SW480 (cell line): Measurements from ENCODE around the gene SNX20.

Source experiments
- DNase-seq: peaks from one replicate; pipeline ENCODE4 v3.0.0-alpha.2; 2016; ENCODE audit warnings: low spot score

Gene SNX20

DNA sequence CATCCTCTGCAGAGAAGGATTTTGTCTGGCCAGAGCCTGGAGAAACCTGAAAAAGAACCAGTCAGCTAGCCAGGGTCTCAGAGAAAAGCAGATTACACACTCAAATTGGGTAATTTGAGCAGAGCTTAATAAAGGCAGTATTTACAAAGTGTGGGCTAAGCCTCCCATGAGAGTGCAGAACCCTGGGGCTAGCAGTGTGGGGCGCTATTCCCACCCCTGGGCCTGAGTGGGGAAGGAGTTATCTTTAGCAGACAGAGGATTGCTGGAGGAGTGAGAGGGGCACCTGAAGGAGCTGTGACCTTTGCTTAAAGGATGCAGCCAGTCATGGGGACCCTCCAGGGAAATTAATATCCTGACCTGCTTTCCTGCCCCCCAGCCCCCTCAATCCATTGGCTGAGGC lies 46.2 kb downstream of the SNX20 start:
- no peak for DNase-seq

DNA sequence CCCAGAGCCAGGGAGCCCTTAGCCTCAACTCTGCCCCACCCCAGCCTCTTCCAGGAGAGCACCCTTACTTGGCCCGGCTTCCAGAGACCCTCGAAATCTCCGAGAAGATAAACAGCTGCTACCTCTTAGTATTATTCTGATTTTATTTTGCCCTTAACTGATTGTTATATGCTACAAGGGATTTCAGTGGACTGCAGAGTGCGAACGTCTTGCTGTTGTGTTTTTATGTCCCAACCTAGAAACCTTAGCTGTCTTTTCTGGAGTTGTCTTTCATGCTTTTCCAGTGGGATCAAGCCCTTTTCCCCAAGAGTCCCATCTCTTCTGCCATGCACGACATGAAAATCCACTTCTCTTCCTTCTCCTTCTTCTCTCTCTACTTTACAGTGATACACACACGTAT lies 47.0 kb downstream of the SNX20 start:
- no peak for DNase-seq

DNA sequence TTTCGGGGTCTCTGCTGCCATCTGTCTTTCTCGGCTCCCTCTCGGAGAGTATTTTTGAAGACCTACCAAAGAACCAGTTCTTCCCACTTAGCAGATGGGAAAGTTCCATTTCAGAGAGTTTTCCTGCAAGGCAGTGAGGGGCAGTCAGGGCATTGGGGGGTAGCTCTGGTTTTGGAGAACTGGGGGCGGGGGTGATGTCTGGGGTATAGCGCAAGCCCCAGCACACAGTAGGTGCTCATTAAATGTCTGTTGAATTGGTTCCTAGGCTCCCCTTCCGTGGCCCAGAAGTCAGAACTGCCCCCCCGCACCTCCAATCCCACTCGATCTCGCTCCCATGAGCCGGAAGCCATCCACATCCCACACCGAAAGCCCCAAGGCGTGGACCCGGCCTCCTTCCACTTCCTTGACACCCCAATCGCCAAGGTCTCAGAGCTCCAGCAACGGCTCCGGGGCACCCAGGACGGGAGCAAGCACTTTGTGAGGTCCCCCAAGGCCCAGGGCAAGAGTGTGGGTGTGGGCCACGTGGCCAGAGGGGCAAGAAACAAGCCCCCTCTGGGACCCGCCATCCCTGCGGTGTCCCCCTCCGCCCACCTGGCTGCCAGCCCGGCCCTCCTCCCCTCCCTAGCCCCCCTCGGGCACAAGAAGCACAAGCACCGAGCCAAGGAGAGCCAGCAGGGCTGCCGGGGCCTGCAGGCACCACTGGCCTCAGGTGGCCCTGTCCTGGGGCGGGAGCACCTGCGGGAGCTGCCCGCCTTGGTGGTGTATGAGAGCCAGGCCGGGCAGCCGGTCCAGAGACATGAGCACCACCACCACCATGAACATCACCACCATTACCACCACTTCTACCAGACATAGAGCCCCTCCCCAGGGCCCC lies 47.9 kb downstream of the SNX20 start:
- DNase-seq = no peak

DNA sequence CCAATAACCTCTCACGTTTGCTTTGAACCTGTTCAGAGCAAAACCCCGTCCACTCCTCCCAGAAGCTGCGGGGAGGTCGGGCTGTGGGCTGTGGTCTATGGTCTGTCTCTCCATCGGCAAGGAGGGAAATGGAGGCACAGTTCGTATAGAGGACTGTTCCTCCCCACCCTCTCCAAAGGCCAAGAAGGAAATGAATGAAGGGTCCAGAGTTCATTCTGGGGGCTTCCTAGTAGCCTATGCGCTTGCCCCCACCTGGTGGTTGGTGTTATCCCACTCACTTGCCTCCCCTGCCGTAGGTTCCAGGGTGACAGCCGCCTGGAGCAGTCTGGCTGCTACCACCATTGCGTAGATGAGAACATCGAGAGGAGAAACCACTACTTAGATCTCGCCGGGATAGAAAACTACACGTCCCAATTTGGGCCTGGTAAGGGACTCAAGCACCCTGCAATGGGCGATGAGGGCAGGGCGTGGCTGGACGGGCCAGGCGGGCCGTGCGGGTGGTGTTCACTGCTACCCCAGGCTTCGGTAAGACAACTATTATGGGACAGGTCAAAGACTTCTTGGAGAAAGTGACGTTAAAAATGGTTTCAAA lies 49.0 kb downstream of the SNX20 start:
- no peak for DNase-seq

DNA sequence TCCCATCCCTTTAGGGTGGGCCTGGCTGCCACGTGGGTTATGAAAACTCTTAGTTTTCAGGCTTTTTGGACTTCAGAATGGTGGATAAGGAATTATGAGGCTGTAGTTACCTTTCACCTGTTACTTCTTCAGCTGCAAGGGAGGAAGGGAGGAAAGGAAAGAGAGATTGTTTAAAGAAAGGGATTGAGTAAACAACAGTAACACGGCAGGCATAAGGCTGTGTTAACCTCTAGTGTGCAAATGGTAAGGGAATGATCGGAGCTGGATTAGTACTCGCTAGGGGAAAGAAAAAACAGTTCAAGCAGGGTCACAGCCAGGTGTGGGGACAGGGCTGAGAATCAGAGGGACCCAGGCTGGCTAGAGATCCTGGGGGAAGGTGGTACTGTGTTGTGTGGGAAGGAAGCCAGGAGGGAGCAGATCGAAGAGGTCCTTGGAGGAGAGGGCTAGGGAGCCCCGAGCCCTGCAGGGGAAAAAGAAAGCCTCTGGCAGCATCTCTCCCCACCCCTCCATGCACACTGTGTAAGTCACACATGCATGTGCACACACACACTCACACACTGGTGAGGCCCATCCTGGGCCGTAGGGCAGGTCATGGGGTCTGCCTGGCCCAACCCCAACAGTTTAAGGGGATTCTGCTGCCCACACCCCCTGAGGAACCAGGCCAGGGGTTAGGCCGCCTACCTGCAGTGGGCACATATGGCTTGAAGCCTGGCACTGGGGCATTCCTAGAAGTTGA lies 49.7 kb downstream of the SNX20 start:
- DNase-seq = no peak

DNA sequence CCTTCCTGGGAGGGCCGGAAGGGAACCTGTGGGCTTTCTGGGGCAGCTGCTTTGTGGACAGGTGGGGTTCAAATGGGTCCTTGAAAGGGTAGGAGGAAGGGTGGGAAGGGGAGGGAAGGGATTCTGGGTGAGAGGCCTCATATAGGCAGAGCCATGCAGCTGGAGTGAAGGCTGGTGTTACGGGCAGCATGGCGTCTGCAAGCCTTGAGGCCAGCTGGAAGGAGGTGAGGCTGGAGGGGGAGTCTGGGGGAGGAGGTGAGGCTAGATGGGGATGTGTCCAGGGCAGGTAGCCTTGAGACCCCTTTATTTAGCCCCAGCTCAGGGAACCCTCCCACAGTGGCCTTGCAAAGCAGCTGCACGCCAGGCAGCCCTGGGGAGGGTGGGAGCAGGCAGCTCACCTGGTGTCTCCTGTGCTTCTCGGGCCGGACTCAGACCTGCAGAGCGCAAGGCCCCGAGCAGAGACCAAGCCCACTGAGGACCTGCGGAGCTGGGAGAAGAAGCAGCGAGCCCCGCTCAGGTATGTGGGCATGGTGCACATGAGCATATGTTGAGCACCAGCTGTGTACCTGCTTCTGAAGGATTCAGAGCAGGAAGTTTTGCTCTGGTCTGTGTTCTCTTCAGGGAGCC lies 50.6 kb downstream of the SNX20 start:
- no peak for DNase-seq

DNA sequence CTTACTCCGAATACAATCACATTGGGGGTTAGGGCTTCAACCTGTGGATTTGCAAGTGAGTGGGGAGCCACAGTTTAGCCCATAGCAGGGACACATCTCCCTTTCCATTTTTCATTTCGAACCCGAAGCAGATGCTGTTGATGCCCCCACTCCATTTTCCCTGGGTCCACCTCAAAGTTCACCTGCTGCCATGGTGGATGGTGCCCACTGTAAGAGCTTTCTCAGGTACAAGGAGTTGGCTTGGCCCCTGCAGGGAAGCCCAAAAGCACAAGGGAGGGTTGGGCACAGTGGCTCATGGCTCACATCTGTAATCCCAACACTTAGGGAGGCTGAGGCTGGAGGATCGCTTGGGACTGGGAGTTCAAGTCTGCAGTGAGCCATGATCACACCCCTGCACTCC lies 51.8 kb downstream of the SNX20 start:
- DNase-seq = no peak

DNA sequence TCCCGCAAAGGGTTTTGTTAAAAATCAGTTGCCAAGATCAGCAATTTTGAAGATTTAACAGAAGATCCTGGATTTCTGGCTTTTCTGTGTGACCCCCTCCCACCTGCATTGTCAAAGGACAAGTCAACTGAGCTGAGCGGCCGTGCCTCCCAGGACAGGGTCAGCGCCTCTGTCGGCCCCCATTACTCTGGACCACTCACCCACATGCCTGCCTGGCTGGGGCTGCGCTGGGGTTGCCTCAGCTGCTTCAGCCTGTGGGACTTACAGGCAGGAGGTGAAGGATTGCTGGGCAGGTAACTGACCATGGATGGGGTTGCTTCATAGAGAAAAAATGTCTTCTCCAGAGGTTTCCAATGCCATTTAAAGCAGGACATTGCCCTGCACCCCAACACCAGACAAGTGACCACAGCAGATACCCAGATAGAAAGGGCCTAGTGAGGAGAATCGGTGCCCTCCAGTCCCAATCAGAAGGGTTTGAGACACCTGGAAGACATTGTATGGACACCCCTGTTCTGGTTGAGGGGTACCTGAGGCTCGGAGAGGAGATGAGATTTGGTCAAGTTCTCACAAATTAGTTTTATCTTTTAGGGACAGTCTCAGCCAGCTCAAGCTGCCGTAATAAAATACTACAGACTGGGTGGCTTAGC lies 52.8 kb downstream of the SNX20 start:
- DNase-seq = no peak

DNA sequence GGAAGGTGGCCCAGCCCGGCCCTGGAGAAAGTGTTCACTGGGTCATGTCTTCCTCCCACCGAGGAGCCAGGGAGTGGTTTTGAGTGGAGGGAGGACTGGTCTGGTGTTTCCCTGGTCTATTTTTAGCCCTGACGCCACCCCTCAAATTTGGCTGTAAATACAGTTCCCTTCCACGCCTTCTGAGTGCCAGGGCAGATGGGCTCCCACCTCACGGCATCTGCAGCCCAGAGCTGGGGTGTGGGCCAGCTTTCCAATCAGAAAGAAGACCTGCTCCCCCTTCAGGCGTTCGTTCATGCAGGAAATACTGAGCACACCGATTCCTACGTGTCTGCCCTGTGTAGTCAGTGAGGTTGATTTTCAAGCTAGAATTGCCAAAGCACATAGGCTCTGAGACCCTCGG lies 53.7 kb downstream of the SNX20 start:
- DNase-seq = no peak

DNA sequence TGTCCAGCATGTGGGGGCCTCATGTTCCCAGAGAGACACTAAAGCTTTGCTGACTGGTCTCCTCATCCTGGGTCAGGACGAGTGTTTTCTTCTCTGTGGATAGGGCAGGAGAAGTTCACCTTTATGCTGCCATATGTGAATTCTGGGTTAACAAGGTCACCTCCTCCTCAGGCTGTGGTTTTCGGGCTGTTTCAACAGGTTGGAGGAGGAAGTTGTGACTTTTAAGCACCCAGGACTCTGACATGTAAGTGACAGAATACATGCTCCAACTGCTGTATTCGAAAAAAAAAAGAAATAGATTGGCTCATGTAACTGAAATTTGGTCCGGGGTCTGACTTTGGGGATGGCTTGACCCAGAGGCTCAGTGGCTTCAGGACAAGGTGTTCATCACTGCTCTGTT lies 54.2 kb downstream of the SNX20 start:
- DNase-seq = no peak

DNA sequence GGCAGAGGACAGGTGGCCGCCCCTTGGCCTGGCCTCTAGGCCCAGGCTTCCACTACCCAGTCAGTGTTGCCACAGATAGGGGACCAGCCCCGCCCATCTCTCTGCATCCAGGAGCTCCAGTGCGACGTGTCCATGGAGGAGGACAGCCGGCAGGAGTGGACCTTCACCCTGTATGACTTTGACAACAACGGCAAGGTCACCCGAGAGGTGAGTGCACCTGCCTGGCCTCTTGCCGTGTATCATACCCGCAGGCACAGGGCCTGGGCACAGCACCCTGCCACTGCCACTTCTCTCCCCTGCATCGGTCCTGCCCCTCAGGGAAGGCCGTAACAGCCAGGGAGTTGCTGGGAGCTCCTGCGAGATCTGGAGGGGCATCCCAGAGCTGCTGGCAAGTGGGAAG lies 55.7 kb downstream of the SNX20 start:
- DNase-seq = no peak

DNA sequence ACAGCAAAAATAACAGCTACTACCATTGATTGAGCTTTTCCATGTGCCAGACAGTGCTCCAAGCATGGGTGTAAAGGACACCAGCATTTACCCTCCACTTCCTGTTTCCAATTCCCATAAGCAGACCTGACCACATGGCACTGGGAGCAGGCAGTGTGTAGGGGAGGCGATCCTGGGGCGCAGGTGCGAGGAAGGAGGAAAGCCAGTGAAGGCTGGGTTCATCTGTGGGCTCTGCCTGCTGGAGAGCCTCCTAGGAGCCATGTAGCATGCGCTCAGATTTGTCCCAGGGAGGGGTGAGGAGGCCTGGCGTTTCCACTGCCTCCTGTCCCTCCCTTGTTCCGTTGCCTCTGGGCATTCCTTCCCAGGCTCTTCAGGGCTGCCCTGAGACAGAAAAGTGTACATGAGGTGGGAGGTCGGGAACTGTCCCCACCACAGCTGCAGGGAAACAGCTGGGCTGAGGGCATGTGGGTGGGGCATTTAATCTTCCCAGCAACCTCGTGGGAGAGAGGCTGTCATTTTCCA lies 56.6 kb downstream of the SNX20 start:
- no peak for DNase-seq

DNA sequence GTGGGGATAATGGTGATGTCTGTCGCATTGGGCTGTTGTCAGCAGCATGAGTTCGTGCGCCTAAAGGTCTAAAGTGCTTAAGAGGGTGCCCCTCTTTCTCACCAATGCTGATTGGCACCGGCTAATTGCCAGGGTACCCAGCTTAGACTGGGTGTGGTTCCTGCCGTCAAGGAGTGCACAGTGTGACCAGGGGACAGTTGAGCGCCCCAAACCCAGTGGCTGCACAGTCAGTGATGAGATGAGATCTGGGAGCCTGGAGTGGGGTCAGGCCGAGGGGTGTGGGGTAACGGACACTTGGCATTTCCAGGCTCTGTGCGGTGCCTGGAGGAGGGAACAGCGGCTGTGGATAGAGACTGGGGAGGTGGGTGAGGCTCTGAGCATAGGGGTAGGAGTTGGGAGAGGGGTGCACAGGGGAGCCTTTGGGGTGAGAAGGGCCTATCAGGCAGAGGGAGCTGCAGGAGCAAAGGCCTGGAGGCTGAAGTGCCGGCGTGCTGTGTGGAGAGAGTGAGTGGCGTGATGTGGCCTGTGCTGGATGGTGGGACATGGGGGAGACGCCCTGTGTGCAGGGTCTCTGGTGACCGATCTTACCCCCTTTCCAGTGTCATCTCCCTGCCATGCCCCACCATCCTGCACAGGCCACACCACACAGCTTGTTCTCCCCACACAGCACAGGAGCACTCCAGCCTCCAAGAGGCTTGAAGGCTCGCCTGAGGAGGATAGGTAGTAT lies 58.3 kb downstream of the SNX20 start:
- DNase-seq = no peak

DNA sequence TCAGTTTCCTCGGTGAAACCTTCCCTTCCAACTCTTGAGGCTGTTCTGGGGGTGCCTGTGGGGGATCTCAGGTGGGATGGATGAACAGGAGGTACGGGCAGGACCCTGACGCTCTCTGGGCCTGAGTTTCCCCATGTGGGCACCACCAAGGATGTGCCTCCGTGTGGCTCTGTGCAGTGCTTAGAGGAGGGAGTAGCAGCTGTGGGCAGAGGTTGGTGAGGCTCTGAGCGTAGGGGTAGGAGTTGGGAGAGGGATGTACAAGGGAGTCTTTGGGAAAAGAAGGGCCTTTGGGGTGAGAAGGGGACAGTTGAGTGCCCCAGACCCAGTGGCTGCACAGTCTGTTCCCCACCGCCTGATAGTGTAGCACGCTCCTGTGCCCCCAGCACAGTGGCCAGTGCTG lies 59.1 kb downstream of the SNX20 start:
- DNase-seq = no peak
